ENCODE data around the gene SLC4A1. TPM values are rescaled to one million over a fixed set of nuclear protein-coding genes. Genes with fewer than 3 reads are reported as not detected.

SLC4A1 gene
- total and polyA plus RNA-seq, 2 donors (not counting 3 experiments of a cell fraction or from before 2014, with no cell fraction given) = not detected

GRCh38 chr17:44232061-44232460 lies 35.9 kb downstream of the SLC4A1 start:
- H3K79me2 ChIP-seq (ENCODE audit: control insufficient read depth, insufficient read depth, low read length) = no peaks in the 10 kb centered on the region
- intact Hi-C loops (cut with micrococcal nuclease) = no loop called here
- no peaks in the 10 kb centered on the region for H4K20me1 ChIP-seq (replicated peaks; ENCODE audit: control insufficient read depth, extremely low read depth, insufficient read depth, low read length)
- H3K27me3 ChIP-seq (ENCODE audit: control insufficient read depth in 2 of 2, insufficient read depth in 2 of 2, low read length in 2 of 2) = peaks cover 0 to 2% of the 10 kb centered on the region in 2 experiments
- FAIRE-seq (no peak), DNase-seq (ENCODE audit: low read depth, low spot score) (no peak)
- no peaks in the 10 kb centered on the region for H3K9me3 ChIP-seq (replicated peaks; ENCODE audit: control insufficient read depth, insufficient read depth, low read length)
- no peaks in the 10 kb centered on the region for H3K9me1 ChIP-seq (replicated peaks; ENCODE audit: control insufficient read depth, extremely low read depth, insufficient read depth, low read length)
- H3K4me1 ChIP-seq (ENCODE audit: control insufficient read depth, extremely low read depth, insufficient read depth, low read length) = peaks cover 8% of the 10 kb centered on the region
- CTCF ChIA-PET = interaction anchor here (0.7 kb wide), 1 partner anchor 306 kb away, joined by 3 read pairs; no protein-coding TSS in a partner anchor
- H3K9ac ChIP-seq (replicated peaks; ENCODE audit: extremely low read depth, insufficient read depth, low read length) = no peak overlapping the region
- no TSS peak for BruUV-seq (replicated peaks)
- H3K27ac ChIP-seq (ENCODE audit: insufficient read depth, low read depth, low read length) = no peak overlapping the region
- dilution Hi-C loops (cut with MboI; ENCODE audit: extremely low pct_ligation_motif_present, low sequenced_read_pairs) = no loop called here
- POLR2A ChIA-PET = no interaction called here
- no peaks in the 10 kb centered on the region for H3K36me3 ChIP-seq (ENCODE audit: control insufficient read depth in 2 of 2, extremely low read depth in 1 of 2, insufficient read depth in 2 of 2, low read length in 2 of 2)
- H3K4me2 ChIP-seq (ENCODE audit: insufficient read depth, low read length) = no peak overlapping the region
- TF ChIP-seq FOS (IDR thresholded peaks at IDR 0.05; ENCODE audit: borderline replicate concordance, insufficient read depth, low read length) = no peak
- no peak overlapping the region for H3K4me3 ChIP-seq (replicated peaks in 1 of 3; ENCODE audit: insufficient read depth in 1 of 3, low read depth in 1 of 3, low read length in 3 of 3)
- no peak overlapping the region for H2AFZ ChIP-seq (ENCODE audit: low read depth, low read length)

GRCh38 chr17:44230140-44230539 lies 37.8 kb downstream of the SLC4A1 start:
- no peak for TF ChIP-seq POLR2A (IDR thresholded peaks at IDR 0.05; ENCODE audit: low read depth, low read length)
- no peak for TF ChIP-seq POLR2AphosphoS5 (IDR thresholded peaks at IDR 0.05; ENCODE audit: insufficient read depth, low read depth, low read length)
- no peak for TF ChIP-seq MAX (IDR thresholded peaks at IDR 0.05; ENCODE audit: insufficient read depth, insufficient read length)
- TF ChIP-seq FOS (IDR thresholded peaks at IDR 0.05; ENCODE audit: borderline replicate concordance, insufficient read depth, low read length) = no peak
- TF ChIP-seq JUN (IDR thresholded peaks at IDR 0.05; ENCODE audit: borderline replicate concordance, insufficient read depth, insufficient read length, low read depth) = no peak
- no peak for TF ChIP-seq CTCF (IDR thresholded peaks at IDR 0.05; ENCODE audit: extremely low read depth in 1 of 2, insufficient read depth in 1 of 2, low read depth in 1 of 2, low read length in 2 of 2)
- no peak for TF ChIP-seq GATA2 (IDR thresholded peaks at IDR 0.05; ENCODE audit: insufficient read depth, insufficient read length, low read depth, low read length)
- TF ChIP-seq MYC (IDR thresholded peaks at IDR 0.05; ENCODE audit: low read depth, low read length) = no peak
- TF ChIP-seq EZH2 (IDR thresholded peaks at IDR 0.05; ENCODE audit: borderline replicate concordance, low read depth, low read length, severe bottlenecking) = no peak
- no peak overlapping the region for H3K4me3 ChIP-seq (replicated peaks in 1 of 3; ENCODE audit: insufficient read depth in 1 of 3, low read depth in 1 of 3, low read length in 3 of 3)
- ChIA-PET POLR2A (no interaction called here), CTCF (no interaction called here)
- H3K9me1 ChIP-seq (replicated peaks; ENCODE audit: control insufficient read depth, extremely low read depth, insufficient read depth, low read length) = no peaks in the 10 kb centered on the region
- no peaks in the 10 kb centered on the region for H3K79me2 ChIP-seq (ENCODE audit: control insufficient read depth, insufficient read depth, low read length)
- dilution Hi-C loops (cut with MboI; ENCODE audit: extremely low pct_ligation_motif_present, low sequenced_read_pairs) = no loop called here
- H3K4me2 ChIP-seq (ENCODE audit: insufficient read depth, low read length) = no peak overlapping the region
- no peaks in the 10 kb centered on the region for H3K36me3 ChIP-seq (ENCODE audit: control insufficient read depth in 2 of 2, extremely low read depth in 1 of 2, insufficient read depth in 2 of 2, low read length in 2 of 2)
- intact Hi-C loops (cut with micrococcal nuclease) = no loop called here
- BruUV-seq (replicated peaks) = no TSS peak
- no peaks in the 10 kb centered on the region for H3K27me3 ChIP-seq (ENCODE audit: control insufficient read depth in 2 of 2, insufficient read depth in 2 of 2, low read length in 2 of 2)
- no peaks in the 10 kb centered on the region for H4K20me1 ChIP-seq (replicated peaks; ENCODE audit: control insufficient read depth, extremely low read depth, insufficient read depth, low read length)
- no peak overlapping the region for H2AFZ ChIP-seq (ENCODE audit: low read depth, low read length)
- no peak for FAIRE-seq
- DNase-seq (ENCODE audit: low read depth, low spot score) = no peak
- no peak overlapping the region for H3K9ac ChIP-seq (replicated peaks; ENCODE audit: extremely low read depth, insufficient read depth, low read length)
- H3K4me1 ChIP-seq (ENCODE audit: control insufficient read depth, extremely low read depth, insufficient read depth, low read length) = peaks cover 7% of the 10 kb centered on the region
- H3K9me3 ChIP-seq (replicated peaks; ENCODE audit: control insufficient read depth, insufficient read depth, low read length) = no peaks in the 10 kb centered on the region
- H3K27ac ChIP-seq (ENCODE audit: insufficient read depth, low read depth, low read length) = no peak overlapping the region

All from endothelial cell of umbilical vein (primary cell).